Measurements from ENCODE around the gene PMS2.

- TF ChIP-seq POLR2AphosphoS5 (IDR thresholded peaks at IDR 0.05) (no peak), CTCF (IDR thresholded peaks at IDR 0.05 in 8 of 11, conservative IDR thresholded peaks at IDR 0.05 in 3 of 11) (no peak), POLR2A (IDR thresholded peaks at IDR 0.05) (no peak)
These were observed 19.7 kb upstream of the PMS2 start for GRCh38 chr7:6028563-6028962.
